ENCODE results near the gene PELI2.

The PELI2 gene

GRCh38 chr14:56324856-56325699 lies 206.9 kb downstream of the PELI2 start:
- Histone ChIP-seq H3K9me3 (ENCODE audit: severe bottlenecking) (no peaks in the 10 kb centered on the region), H3K36me3 (ENCODE audit: low read depth) (no peaks in the 10 kb centered on the region), H3K4me3 (ENCODE audit: severe bottlenecking) (no peak overlapping the region), H3K27ac (ENCODE audit: poor library complexity, severe bottlenecking) (no peak overlapping the region), H3K4me1 (ENCODE audit: insufficient read depth, poor library complexity, severe bottlenecking) (peaks cover 3% of the 10 kb centered on the region), H3K27me3 (ENCODE audit: insufficient read depth, poor library complexity, severe bottlenecking) (no peaks in the 10 kb centered on the region)
- no peak for DNase-seq (ENCODE audit: low spot score)
- ATAC-seq (ENCODE audit: low read depth), result no peak
- TF ChIP-seq CTCF (IDR thresholded peaks at IDR 0.05; ENCODE audit: poor library complexity, severe bottlenecking), result no peak

GRCh38 chr14:56328021-56328420 lies 209.8 kb downstream of the PELI2 start:
- H3K27ac ChIP-seq (ENCODE audit: poor library complexity, severe bottlenecking), result no peak overlapping the region
- H3K4me1 ChIP-seq (ENCODE audit: insufficient read depth, poor library complexity, severe bottlenecking), result peaks cover 3% of the 10 kb centered on the region
- no peak for TF ChIP-seq CTCF (IDR thresholded peaks at IDR 0.05; ENCODE audit: poor library complexity, severe bottlenecking)
- H3K36me3 ChIP-seq (ENCODE audit: low read depth), result no peaks in the 10 kb centered on the region
- no peak for DNase-seq (ENCODE audit: low spot score)
- no peaks in the 10 kb centered on the region for H3K9me3 ChIP-seq (ENCODE audit: severe bottlenecking)
- no peaks in the 10 kb centered on the region for H3K27me3 ChIP-seq (ENCODE audit: insufficient read depth, poor library complexity, severe bottlenecking)
- no peak; the same call in 2 of the 3 replicates for ATAC-seq (ENCODE audit: low read depth)
- no peak overlapping the region for H3K4me3 ChIP-seq (ENCODE audit: severe bottlenecking)

GRCh38 chr14:56331592-56332216 lies 213.5 kb downstream of the PELI2 start:
- ATAC-seq (ENCODE audit: low read depth) (no peak), DNase-seq (ENCODE audit: low spot score) (no peak)
- Histone ChIP-seq H3K27me3 (ENCODE audit: insufficient read depth, poor library complexity, severe bottlenecking) (no peaks in the 10 kb centered on the region), H3K4me1 (ENCODE audit: insufficient read depth, poor library complexity, severe bottlenecking) (peaks cover 10% of the 10 kb centered on the region), H3K9me3 (ENCODE audit: severe bottlenecking) (no peaks in the 10 kb centered on the region), H3K36me3 (ENCODE audit: low read depth) (no peaks in the 10 kb centered on the region), H3K27ac (ENCODE audit: poor library complexity, severe bottlenecking) (no peak overlapping the region), H3K4me3 (ENCODE audit: severe bottlenecking) (no peak overlapping the region)
- no peak for TF ChIP-seq CTCF (IDR thresholded peaks at IDR 0.05; ENCODE audit: poor library complexity, severe bottlenecking)

- Histone ChIP-seq H3K4me3 (ENCODE audit: severe bottlenecking) (no peak overlapping the region), H3K36me3 (ENCODE audit: low read depth) (no peaks in the 10 kb centered on the region), H3K27me3 (ENCODE audit: insufficient read depth, poor library complexity, severe bottlenecking) (no peaks in the 10 kb centered on the region), H3K27ac (ENCODE audit: poor library complexity, severe bottlenecking) (peak overlapping the region; percentile 30), H3K4me1 (ENCODE audit: insufficient read depth, poor library complexity, severe bottlenecking) (peaks cover 10% of the 10 kb centered on the region), H3K9me3 (ENCODE audit: severe bottlenecking) (no peaks in the 10 kb centered on the region)
- peak; percentile 97 for ATAC-seq (ENCODE audit: low read depth)
- TF ChIP-seq CTCF (IDR thresholded peaks at IDR 0.05; ENCODE audit: poor library complexity, severe bottlenecking), result no peak
- no peak for DNase-seq (ENCODE audit: low spot score)
Measured at GRCh38 chr14:56333359-56334292, 215.4 kb downstream of the PELI2 start.

Measured in RWPE2 (cell line).